Esophagus muscularis mucosa (tissue), 4 donors: ENCODE results near the gene GRP. TPM values are rescaled to one million over a fixed set of nuclear protein-coding genes. Genes with fewer than 3 reads are reported as not detected.
A peak's percentile ranks its signal among the peaks of the same experiment; 100 is the strongest.
"Not testable (repeated sequence)": the region's sequence is repeated elsewhere in the genome, so short reads cannot be mapped to it uniquely, and the experiment has no call there.

Experiments
- DNase-seq: peaks from one replicate; pipeline ENCODE4 v3.0.0-alpha.2; 2017; ENCODE audit errors: extremely low spot score
- H3K27ac ChIP-seq, 4 donors: fragments of 200-600 bp; sonication (generic); replicated peaks in 1 of 4; 1 replicate in 3 of 4; 2 replicates in 1 of 4; pipeline ENCODE4 v1.5.1; 2016 to 2019; ENCODE audit warnings: mild to moderate bottlenecking in 1 of 4
- H3K27me3 ChIP-seq, 4 donors: fragments of 200-600 bp; sonication (generic); one replicate each; pipeline versions ENCODE4 v1.5.1 to v1.6.0; 2016 to 2019
- H3K36me3 ChIP-seq, 4 donors: fragments of 200-600 bp; sonication (generic); one replicate each; pipeline ENCODE4 v1.5.1; 2016 to 2019
- H3K4me1 ChIP-seq, 4 donors: fragments of 200-600 bp; sonication (generic); one replicate each; pipeline ENCODE4 v1.5.1; 2016 to 2019
- H3K4me3 ChIP-seq, 4 donors: fragments of 200-600 bp; sonication (generic); 1 replicate in 2 of 4; 2 replicates in 2 of 4; pipeline ENCODE4 v1.5.1; 2016 to 2019; ENCODE audit warnings: mild to moderate bottlenecking in 4 of 4, moderate library complexity in 1 of 4
- H3K9me3 ChIP-seq, 4 donors: fragments of 200-600 bp; sonication (generic); 1 replicate in 3 of 4; 2 replicates in 1 of 4; pipeline ENCODE4 v1.5.1; 2016 to 2019
- CTCF ChIP-seq, 3 experiments: fragments of 200-600 bp in 2 of 3; fragments of 450-650 bp in 1 of 3; sonication (generic) in 2 of 3; IDR thresholded peaks; one replicate each; pipeline ENCODE4 v1.5.1; 2017 to 2019; ENCODE audit warnings: antibody characterized with exemption in 3 of 3, mild to moderate bottlenecking in 2 of 3, moderate library complexity in 1 of 3
- EP300 ChIP-seq: sonication (generic); formaldehyde crosslinking; IDR thresholded peaks from one replicate; pipeline ENCODE4 v1.6.1; 2017; ENCODE audit warnings: antibody characterized with exemption
- POLR2A ChIP-seq: fragments of 450-650 bp; IDR thresholded peaks from one replicate; pipeline ENCODE4 v1.6.1; 2017; ENCODE audit warnings: antibody characterized with exemption, moderate library complexity, mild to moderate bottlenecking, low read depth
- POLR2AphosphoS5 ChIP-seq, 2 donors: sonication (generic); formaldehyde crosslinking; IDR thresholded peaks; one replicate each; pipeline ENCODE4 v1.6.1; 2017; ENCODE audit warnings: antibody characterized with exemption in 2 of 2
- WGBS: methylation state at CpG from one replicate; pipeline ENCODE4 v1.1.5; 2018; 5-methylcytosine and 5-hydroxymethylcytosine counted together
- intact Hi-C: fragments of 100-400 bp; cut with DNase I; formaldehyde crosslinking; loops from one replicate; pipeline ENCODE4 v1.15.1; 2023
- total RNA-seq, 4 donors: library from RNA; depleted of rRNA; stranded (reverse); fragments of >200 nt; gene quantifications; one replicate each; pipeline versions ENCODE4 v1.1.0 to v1.2.1, GENCODE V29; 2016

The GRP gene
- total RNA-seq, 4 donors from 2014 or later, result 0.98 to 7.9 (median 2.5) TPM

- no peaks in the 10 kb centered on the region for H3K4me1 ChIP-seq
- no peaks in the 10 kb centered on the region for H3K9me3 ChIP-seq
- H3K36me3 ChIP-seq, result no peaks in the 10 kb centered on the region
- no peak for DNase-seq
- TF ChIP-seq CTCF (IDR thresholded peaks at IDR 0.05) (no peak), POLR2AphosphoS5 (IDR thresholded peaks at IDR 0.05) (no peak), EP300 (no peak), POLR2A (no peak)
- H3K4me3 ChIP-seq, result no peak overlapping the region
- no peak overlapping the region for H3K27ac ChIP-seq
- intact Hi-C loops, result no loop called here
- peaks cover 0 to 22% (median 3%) of the 10 kb centered on the region in 4 donors for H3K27me3 ChIP-seq
- WGBS, result 55% methylated on average over 4 of the region's 4 CpGs
These were observed 26.8 kb downstream of the GRP start for GRCh38 chr18:59246796-59247195.

DNA sequence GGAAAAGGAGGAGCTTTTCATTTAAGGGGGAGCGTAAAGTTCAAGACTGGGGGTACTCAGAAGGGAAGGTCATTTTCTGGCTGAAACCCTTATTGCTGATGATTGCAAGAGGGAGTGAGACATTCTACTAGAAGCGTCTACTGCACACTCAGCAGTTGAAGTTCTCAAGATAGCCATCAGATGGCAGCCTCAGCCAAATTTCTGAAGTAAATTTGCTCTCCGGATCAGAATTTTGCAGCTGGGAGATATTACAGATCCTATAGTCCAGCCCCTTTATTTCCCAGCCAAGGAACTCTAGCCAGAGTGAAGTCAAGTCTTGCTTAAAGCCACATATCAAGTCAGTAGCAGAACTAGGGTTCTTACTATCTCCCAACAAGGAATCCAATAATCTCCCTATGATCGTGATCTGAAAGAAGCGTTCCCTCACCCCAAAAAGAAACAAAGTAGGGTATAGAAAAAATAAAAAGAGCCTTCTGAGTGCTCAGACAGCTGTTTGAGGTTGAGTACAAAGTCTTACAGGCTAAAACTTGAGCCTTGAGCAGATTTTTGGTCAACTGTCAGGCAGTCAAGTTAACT, 29.3 kb downstream of the GRP start:
- H3K4me1 ChIP-seq, result no peaks in the 10 kb centered on the region
- no peak overlapping the region for H3K27ac ChIP-seq
- TF ChIP-seq POLR2A (no peak), CTCF (IDR thresholded peaks at IDR 0.05) (peak; percentile 41 to 72 (median 57))
- intact Hi-C loops, result no loop called here
- no peak overlapping the region for H3K4me3 ChIP-seq
- DNase-seq, result peak; percentile 88
- no peaks in the 10 kb centered on the region for H3K36me3 ChIP-seq
- no peaks in the 10 kb centered on the region for H3K9me3 ChIP-seq
- H3K27me3 ChIP-seq, result peaks cover 0 to 28% (median 3%) of the 10 kb centered on the region in 4 donors
- 24% methylated on average over 5 of the region's 5 CpGs for WGBS

- H3K27ac ChIP-seq, DNase-seq, intact Hi-C loops, H3K4me1 ChIP-seq, H3K4me3 ChIP-seq, H3K36me3 ChIP-seq: not testable (repeated sequence)
- WGBS, result 97% methylated on average over 7 of the region's 30 CpGs
- Histone ChIP-seq H3K27me3 (peaks cover 0 to 37% (median 0%) of the 10 kb centered on the region in 4 donors), H3K9me3 (peaks cover 0 to 11% (median 0%) of the 10 kb centered on the region in 4 donors)
These were observed 35.5 kb downstream of the GRP start for GRCh38 chr18:59255491-59255890.

DNA sequence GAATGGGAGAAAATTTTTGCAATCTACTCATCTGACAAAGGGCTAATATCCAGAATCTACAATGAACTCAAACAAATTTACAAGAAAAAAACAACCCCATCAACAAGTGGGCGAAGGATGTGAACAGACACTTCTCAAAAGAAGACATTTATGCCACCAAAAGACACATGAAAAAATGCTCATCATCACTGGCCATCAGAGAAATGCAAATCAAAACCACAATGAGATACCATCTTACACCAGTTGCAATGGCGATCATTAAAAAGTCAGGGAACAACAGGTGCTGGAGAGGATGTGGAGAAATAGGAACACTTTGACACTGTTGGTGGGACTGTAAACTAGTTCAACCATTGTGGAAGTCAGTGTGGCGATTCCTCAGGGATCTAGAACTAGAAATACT, 41.9 kb downstream of the GRP start:
- H3K9me3 ChIP-seq, H3K27ac ChIP-seq, H3K36me3 ChIP-seq, H3K4me3 ChIP-seq, intact Hi-C loops, DNase-seq: not testable (repeated sequence)
- Histone ChIP-seq H3K27me3 (peaks cover 0 to 58% (median 31%) of the 10 kb centered on the region in 4 donors), H3K4me1 (peaks cover 0 to 10% (median 8%) of the 10 kb centered on the region in 4 donors)
- 90% methylated on average over 3 of the region's 3 CpGs for WGBS

DNA sequence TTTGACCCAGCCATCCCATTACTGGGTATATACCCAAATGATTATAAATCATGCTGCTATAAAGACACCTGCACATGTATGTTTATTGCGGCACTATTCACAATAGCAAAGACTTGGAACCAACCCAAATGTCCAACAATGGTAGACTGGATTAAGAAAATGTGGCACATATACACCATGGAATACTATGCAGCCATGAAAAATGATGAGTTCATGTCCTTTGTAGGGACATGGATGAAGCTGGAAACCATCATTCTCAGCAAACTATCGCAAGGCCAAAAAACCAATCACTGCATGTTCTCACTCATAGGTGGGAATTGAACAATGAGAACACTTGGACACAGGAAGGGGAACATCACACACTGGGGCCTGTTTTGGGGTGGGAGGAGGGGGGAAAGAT, 42.3 kb downstream of the GRP start:
- H3K27me3 ChIP-seq, result peaks cover 0 to 58% (median 33%) of the 10 kb centered on the region in 4 donors
- DNase-seq, H3K27ac ChIP-seq, H3K4me3 ChIP-seq, H3K9me3 ChIP-seq, H3K36me3 ChIP-seq, intact Hi-C loops: not testable (repeated sequence)
- H3K4me1 ChIP-seq, result peaks cover 0 to 10% (median 8%) of the 10 kb centered on the region in 4 donors
- 86% methylated on average over 2 of the region's 2 CpGs for WGBS

GRCh38 chr18:59263661-59264060, 43.7 kb downstream of the GRP start:
- intact Hi-C loops, result no loop called here
- DNase-seq, result peak; percentile 66
- Histone ChIP-seq H3K27ac (no peak overlapping the region), H3K4me1 (peaks cover 9 to 24% (median 22%) of the 10 kb centered on the region in 4 donors), H3K9me3 (no peaks in the 10 kb centered on the region), H3K27me3 (peaks cover 0 to 63% (median 45%) of the 10 kb centered on the region in 4 donors), H3K4me3 (no peak overlapping the region), H3K36me3 (no peaks in the 10 kb centered on the region)
- TF ChIP-seq POLR2A (no peak), CTCF (IDR thresholded peaks at IDR 0.05) (no peak), EP300 (no peak), POLR2AphosphoS5 (IDR thresholded peaks at IDR 0.05) (no peak)
- 8% methylated on average over 12 of the region's 16 CpGs for WGBS
